Vagina (tissue), 2 donors: ENCODE data around the gene IMPA2.

Experiments used
- CTCF ChIP-seq, 3 experiments: fragments of 450-650 bp in 2 of 3; fragments of 200-600 bp in 1 of 3; sonication (generic) in 1 of 3; IDR thresholded peaks; one replicate each; pipeline ENCODE4 v1.5.1; 2017 to 2019; ENCODE audit warnings: antibody characterized with exemption in 3 of 3, mild to moderate bottlenecking in 2 of 3, moderate library complexity in 2 of 3
- POLR2A ChIP-seq, 2 donors: fragments of 450-650 bp; IDR thresholded peaks; one replicate each; pipeline ENCODE4 v1.6.1; 2017; ENCODE audit warnings: antibody characterized with exemption in 2 of 2, mild to moderate bottlenecking in 2 of 2, moderate library complexity in 2 of 2

- TF ChIP-seq CTCF (IDR thresholded peaks at IDR 0.05) = no peak
- TF ChIP-seq POLR2A (IDR thresholded peaks at IDR 0.05) = no peak
These were observed 4.3 kb downstream of the IMPA2 start for GRCh38 chr18:11985586-11985985.
